GM19395 (cell line): ENCODE results near the gene SDCBP2.

Experiments
- ATAC-seq: cut with Tn5 transposase; IDR thresholded peaks from one replicate; pipeline ENCODE4 v1.9.1; 2021; ENCODE audit warnings: mild to moderate bottlenecking, moderate library complexity; ENCODE audit not compliant: unreplicated experiment

Gene SDCBP2

GRCh38 chr20:1278993-1279392 is 49.9 kb downstream of the SDCBP2 start:
- ATAC-seq, result no peak

- no peak for ATAC-seq
Measured at GRCh38 chr20:1277529-1278322, 51.2 kb downstream of the SDCBP2 start.

- no peak for ATAC-seq
Measured at GRCh38 chr20:1275919-1276318, 53.0 kb downstream of the SDCBP2 start.

DNA sequence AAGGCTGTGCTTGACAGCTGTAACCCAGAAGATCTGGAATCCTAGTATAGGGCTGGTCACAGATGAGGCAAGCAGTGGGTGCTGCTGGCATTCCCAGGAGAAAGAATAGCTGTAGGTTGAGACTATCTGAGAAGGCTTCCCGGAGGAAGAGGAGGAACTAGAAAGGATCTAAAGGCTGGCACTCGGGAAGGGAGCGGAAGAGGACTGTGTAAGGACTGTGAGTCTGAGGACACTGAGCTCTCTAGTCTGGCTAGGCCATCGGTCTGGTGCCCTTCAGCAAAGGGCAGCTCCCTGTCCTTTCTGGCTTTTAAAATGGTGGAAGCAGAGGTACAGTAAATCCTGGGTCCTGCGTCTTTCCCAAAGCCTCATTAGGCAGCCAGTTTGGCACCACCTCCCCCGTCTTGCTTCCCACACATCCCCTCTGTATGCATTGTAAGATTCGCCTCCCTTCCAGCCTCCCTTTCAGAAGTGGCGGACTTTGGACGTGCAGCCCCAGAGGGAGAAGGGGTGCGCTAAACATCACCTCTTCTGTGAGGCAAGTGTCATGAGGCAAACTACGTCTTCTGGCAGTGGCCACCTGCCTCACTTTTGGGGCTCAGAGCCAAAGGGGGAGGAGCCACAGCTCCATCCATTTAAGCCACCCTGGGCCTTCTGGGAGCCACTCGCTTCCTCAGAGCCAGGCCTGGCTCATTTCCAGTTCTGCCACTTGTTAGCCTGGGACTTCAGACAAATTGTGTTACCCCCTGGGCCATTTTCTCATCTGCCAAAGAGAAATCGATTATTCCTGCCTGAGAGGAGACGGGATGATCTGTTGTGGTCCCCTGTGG is 54.2 kb downstream of the SDCBP2 start:
- ATAC-seq, result no peak

DNA sequence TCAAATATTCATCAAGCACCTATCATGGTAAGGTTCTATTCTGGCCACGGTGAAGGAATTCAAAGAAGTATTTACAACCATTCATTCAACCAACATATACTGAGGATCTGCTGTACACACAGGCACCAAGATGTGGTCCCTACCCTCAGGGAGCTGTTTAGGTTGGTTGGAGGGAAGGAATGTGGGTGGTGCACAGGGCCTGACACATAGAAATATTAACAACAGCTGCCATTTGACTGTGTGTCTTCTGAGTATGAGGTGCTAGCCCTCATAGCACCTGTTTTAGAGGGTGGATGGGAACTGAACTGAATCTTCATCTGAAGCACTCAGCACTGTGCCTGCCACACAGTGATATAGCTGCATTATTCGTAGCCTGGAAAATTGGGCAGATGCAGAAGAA is 55.6 kb downstream of the SDCBP2 start:
- no peak for ATAC-seq

GRCh38 chr20:1272368-1273100 is 56.4 kb downstream of the SDCBP2 start:
- no peak for ATAC-seq

- no peak for ATAC-seq
Measured at GRCh38 chr20:1269850-1270249, 59.1 kb downstream of the SDCBP2 start.

DNA sequence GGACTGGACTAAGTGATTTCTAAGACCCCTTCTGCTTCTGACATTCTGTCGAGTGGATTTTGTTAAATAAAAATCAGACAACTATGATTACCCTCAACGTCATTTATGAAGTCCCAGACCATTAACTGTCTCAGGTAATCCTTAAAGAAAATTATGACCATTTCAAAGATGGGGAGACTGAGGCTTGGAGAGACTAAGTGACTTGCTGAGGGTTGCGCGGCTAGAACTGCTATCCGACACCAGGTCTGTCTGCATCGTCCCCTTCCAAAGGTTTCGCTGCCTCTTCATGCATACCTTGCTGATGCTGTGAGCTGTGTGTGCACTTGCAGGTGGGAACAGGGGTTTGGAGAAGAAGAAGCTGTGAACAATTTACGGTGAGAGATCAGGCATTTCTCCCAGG is 59.7 kb downstream of the SDCBP2 start:
- ATAC-seq, result no peak

DNA sequence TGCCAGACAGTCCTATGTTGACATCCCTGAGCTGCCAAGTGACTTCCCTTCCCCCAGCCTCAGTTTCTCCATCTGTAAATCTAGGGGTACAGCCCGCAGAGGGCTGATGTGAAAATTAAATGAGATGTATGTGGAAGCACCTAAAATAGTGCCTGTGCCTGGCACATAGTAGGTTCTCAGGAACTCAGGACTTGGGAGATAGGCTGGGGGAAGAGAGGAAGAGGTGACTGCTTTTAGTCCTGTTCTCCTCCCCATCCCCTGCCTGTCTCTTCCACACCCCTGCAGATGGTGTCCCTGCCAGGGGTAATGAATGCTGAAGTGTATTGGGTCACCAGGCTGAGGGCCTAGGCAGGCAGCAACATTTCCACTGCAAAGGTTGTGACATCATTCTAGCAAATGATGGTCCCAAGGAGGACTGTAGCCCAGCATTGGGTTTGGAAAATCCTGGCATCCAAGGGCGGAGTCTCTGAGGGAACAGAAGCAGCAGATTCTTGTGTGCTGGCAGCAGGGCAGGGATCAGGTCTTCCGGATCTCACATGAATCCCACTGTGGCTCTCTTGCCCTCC is 61.0 kb downstream of the SDCBP2 start:
- no peak for ATAC-seq

DNA sequence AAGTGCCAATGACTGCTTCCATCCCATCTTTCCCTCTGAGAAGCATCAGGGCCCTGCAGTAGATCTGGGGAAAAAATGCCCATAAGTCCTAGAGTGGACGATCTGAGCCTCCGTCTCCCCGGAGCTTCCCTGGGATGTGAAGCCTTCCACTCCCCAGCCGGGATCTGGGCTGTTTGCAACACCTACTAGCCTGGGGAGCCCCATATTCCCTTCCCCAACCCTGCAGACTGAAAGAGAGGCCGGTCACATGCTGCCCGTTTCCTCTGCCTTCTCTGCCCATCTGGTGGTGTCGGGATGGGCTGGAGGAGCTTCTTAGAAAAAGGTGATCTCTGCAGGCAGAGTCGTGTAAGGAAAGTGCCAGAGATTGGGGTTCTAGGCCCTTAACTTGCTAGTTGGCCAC is 61.8 kb downstream of the SDCBP2 start:
- ATAC-seq, result no peak

DNA sequence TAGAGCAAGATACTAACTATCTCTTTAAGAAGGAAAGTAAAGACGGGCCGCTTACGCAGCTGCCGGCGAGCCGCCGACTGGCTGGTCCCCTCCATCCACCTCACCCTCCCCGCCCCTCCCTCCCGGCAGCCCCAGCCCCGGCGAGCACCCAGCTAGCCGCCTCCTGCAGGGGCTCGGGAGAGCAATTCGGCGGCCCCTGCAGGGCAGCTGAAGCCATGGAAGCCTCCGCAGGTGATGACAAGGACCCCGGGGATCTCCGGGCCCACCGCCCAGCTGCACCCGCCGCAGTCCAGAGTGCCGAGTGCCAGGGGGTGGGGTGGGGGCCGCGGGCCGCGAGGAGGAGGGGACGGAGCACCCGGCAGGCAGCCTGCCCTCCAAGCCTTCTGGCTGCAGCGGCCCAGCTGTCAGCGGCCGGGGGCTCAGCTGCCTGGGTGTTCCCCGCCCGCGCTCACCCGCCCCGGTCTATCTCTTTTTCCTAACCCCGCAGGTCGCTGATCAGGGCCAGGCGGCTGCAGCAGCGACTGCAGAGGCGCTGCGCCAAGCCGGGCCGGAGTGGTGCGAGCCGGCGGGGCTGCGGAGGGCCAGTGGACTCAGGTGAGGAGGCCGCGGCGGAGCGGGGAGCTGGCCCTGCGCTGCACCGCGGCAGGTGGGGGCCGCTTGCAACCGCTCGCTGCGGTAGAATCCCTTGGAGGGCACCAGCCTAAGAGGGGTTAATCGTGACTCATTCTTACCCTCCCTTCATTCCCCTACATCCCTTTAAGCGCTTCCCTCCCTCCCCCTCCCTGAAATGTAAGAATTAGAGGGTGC is 62.6 kb downstream of the SDCBP2 start, which contains the start of gene SNPH:
SNPH (plus strand) TSS at position 128 of the 807 bp plus-strand sequence. CDS start 29,946 bp downstream, outside the sequence.
- peak; percentile 49 for ATAC-seq

GRCh38 chr20:1265916-1266166 is 63.1 kb downstream of the SDCBP2 start:
- ATAC-seq, result no peak

DNA sequence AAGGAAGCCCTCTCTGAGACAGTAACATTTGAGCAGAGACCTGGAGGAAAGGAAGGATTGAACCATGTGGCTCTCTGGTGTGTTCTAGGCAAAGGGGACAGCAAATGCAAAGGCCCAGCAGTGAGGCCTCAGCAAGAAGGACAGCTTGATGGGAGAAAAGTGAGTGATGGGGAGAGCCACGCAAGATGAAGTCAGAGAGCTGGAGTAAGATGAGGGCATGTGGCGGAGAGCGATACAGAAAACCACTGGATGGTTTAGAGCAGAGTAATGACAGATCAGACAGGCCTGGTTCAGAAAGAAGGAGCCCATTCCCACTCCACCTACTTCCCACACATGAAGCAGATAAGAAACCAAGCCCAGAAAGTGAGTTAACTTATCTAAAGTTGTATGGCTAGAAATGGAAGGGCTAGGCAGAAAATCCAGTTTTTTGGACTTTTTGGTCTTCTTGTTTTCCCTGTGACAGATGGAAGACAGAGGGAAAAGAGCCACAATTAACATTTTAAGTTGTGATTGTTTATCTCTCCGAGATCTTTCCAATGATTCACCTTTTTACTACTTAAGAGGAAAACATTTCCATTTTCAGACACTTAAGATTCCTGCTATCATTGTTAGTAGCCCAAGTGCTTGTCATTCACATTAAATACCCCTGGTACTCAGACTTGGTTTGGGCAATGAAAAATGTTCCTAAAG is 63.6 kb downstream of the SDCBP2 start:
- no peak for ATAC-seq

GRCh38 chr20:1264727-1265126 is 64.2 kb downstream of the SDCBP2 start:
- no peak for ATAC-seq

DNA sequence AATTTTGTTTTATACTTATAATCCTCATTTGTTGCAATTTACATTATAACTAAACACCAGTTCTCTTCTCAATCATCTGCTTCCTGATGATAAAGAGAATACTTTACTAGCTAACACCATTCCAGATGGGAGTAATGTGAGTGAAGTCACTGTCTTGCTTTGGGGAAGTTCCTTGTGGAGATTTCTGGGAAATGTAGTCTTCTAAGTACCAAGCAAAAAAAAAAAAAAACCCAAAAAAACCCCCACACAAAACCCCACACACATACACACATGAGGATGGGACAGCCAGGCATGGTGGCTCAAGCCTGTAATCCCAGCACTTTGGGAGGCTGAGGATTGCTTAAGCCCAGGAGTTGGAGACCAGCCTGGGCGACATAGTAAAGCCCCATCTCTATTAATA is 65.1 kb downstream of the SDCBP2 start:
- no peak for ATAC-seq
